GM23338 (cell line): ENCODE results near the gene ADGRV1.

Experiments
- EZH2phosphoT487 ChIP-seq: fragments of 200-600 bp; sonication (generic); IDR thresholded peaks from one replicate; pipeline ENCODE4 v1.8.1; 2018; ENCODE audit warnings: antibody characterized with exemption; ENCODE audit not compliant: unreplicated experiment
- POLR2AphosphoS5 ChIP-seq: IDR thresholded peaks from 2 replicates; pipeline ENCODE4 v1.6.1; 2016; ENCODE audit warnings: antibody characterized with exemption, low read depth
- TF ChIP-seq, protein P1 (sequence below), 2 experiments: fragments of 200-600 bp in 1 of 2; sonication (generic) in 1 of 2; conservative IDR thresholded peaks; 2 replicates each; pipeline versions ENCODE4 v1.5.1 to v1.6.1; 2016 to 2017; ENCODE audit warnings: antibody characterized with exemption in 2 of 2, low read depth in 2 of 2, mild to moderate bottlenecking in 2 of 2, moderate library complexity in 1 of 2
- TF ChIP-seq, protein P2 (sequence below): fragments of 250-450 bp; sonication (Bioruptor Pico); IDR thresholded peaks from 2 replicates; pipeline ENCODE4 v1.5.0; 2020; ENCODE audit warnings: mild to moderate bottlenecking, moderate library complexity

DNA sequence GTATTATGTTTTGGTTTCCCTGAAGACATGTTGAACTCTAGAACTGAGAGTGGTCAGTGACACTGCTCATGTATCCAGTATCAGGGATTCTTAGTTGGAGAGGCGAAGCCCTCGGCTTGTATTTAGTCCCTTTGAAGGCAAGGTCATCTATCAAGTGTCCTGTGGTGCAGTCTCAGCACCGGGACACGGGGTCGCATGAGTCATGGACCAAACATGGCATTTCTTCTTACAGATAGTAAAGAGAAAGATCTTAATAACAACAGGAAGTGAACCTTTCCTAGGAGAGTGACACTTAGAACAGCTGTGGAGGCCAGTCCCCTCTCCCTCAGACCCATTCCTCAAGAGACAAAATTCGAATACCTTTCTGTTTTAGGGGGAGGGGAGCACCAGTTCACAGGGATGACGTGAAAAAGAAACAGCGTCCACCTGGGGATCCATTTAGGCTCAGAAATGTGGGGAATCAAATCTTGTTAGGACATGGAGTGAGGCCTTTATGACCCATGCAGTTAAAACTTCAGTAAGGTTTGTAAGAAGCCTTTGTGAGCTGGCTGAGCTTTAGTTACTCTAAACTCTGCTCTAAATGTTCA lies 86.5 kb downstream of the ADGRV1 start:
- TF ChIP-seq, protein P1, sequence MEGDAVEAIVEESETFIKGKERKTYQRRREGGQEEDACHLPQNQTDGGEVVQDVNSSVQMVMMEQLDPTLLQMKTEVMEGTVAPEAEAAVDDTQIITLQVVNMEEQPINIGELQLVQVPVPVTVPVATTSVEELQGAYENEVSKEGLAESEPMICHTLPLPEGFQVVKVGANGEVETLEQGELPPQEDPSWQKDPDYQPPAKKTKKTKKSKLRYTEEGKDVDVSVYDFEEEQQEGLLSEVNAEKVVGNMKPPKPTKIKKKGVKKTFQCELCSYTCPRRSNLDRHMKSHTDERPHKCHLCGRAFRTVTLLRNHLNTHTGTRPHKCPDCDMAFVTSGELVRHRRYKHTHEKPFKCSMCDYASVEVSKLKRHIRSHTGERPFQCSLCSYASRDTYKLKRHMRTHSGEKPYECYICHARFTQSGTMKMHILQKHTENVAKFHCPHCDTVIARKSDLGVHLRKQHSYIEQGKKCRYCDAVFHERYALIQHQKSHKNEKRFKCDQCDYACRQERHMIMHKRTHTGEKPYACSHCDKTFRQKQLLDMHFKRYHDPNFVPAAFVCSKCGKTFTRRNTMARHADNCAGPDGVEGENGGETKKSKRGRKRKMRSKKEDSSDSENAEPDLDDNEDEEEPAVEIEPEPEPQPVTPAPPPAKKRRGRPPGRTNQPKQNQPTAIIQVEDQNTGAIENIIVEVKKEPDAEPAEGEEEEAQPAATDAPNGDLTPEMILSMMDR (conservative IDR thresholded peaks at IDR 0.05; ENCODE audit: low read depth in 2 of 2): no peak
- TF ChIP-seq, protein P2, sequence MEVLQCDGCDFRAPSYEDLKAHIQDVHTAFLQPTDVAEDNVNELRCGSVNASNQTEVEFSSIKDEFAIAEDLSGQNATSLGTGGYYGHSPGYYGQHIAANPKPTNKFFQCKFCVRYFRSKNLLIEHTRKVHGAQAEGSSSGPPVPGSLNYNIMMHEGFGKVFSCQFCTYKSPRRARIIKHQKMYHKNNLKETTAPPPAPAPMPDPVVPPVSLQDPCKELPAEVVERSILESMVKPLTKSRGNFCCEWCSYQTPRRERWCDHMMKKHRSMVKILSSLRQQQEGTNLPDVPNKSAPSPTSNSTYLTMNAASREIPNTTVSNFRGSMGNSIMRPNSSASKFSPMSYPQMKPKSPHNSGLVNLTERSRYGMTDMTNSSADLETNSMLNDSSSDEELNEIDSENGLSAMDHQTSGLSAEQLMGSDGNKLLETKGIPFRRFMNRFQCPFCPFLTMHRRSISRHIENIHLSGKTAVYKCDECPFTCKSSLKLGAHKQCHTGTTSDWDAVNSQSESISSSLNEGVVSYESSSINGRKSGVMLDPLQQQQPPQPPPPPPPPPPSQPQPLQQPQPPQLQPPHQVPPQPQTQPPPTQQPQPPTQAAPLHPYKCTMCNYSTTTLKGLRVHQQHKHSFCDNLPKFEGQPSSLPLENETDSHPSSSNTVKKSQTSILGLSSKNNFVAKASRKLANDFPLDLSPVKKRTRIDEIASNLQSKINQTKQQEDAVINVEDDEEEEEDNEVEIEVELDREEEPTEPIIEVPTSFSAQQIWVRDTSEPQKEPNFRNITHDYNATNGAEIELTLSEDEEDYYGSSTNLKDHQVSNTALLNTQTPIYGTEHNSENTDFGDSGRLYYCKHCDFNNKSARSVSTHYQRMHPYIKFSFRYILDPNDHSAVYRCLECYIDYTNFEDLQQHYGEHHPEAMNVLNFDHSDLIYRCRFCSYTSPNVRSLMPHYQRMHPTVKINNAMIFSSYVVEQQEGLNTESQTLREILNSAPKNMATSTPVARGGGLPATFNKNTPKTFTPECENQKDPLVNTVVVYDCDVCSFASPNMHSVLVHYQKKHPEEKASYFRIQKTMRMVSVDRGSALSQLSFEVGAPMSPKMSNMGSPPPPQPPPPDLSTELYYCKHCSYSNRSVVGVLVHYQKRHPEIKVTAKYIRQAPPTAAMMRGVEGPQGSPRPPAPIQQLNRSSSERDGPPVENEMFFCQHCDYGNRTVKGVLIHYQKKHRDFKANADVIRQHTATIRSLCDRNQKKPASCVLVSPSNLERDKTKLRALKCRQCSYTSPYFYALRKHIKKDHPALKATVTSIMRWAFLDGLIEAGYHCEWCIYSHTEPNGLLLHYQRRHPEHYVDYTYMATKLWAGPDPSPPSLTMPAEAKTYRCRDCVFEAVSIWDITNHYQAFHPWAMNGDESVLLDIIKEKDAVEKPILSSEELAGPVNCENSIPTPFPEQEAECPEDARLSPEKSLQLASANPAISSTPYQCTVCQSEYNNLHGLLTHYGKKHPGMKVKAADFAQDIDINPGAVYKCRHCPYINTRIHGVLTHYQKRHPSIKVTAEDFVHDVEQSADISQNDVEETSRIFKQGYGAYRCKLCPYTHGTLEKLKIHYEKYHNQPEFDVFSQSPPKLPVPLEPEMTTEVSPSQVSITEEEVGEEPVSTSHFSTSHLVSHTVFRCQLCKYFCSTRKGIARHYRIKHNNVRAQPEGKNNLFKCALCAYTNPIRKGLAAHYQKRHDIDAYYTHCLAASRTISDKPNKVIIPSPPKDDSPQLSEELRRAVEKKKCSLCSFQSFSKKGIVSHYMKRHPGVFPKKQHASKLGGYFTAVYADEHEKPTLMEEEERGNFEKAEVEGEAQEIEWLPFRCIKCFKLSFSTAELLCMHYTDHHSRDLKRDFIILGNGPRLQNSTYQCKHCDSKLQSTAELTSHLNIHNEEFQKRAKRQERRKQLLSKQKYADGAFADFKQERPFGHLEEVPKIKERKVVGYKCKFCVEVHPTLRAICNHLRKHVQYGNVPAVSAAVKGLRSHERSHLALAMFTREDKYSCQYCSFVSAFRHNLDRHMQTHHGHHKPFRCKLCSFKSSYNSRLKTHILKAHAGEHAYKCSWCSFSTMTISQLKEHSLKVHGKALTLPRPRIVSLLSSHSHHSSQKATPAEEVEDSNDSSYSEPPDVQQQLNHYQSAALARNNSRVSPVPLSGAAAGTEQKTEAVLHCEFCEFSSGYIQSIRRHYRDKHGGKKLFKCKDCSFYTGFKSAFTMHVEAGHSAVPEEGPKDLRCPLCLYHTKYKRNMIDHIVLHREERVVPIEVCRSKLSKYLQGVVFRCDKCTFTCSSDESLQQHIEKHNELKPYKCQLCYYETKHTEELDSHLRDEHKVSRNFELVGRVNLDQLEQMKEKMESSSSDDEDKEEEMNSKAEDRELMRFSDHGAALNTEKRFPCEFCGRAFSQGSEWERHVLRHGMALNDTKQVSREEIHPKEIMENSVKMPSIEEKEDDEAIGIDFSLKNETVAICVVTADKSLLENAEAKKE (CRISPR knock-in tag): no peak
- no peak for TF ChIP-seq EZH2phosphoT487
- no peak for TF ChIP-seq POLR2AphosphoS5
